Measurements from ENCODE around the gene SCAF11. TPM values are rescaled to one million over a fixed set of nuclear protein-coding genes. Genes with fewer than 3 reads are reported as not detected.

Gene SCAF11
- total and polyA plus RNA-seq, 10 of the 15 experiments (the other 5 are each of a cell fraction or from before 2014, with no cell fraction given): 42.0 to 153 (median 100) TPM

DNA sequence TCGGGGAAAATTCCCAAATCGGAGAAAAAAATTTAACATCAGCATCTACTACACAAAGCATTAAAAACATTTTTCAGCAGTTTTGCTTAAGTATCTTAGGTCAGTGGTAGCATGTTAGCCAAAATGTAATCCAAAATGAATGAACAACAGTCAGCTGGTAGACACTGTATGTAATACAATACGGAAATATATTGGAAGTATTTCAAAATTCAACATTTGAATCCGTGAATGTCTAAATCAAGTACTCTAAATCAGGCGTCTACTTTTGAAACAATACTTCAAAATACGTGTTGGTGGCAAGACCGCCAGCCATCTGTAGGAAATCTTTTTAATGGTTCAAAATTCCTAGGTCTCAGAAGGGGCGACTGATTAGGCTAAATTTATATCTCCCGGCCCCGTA, 1.1 kb downstream of the SCAF11 start:
- no peak for TF ChIP-seq FOS (IDR thresholded peaks at IDR 0.05; ENCODE audit: borderline replicate concordance, extremely low read depth, insufficient read length)
- TF ChIP-seq MXI1 (IDR thresholded peaks at IDR 0.05; ENCODE audit: low read depth, low read length): peak; percentile 64; the same call in 1 of the 2 replicates
- in situ Hi-C loops (cut with MboI) (loop anchor here (10.0 kb wide), 2 partner anchors 226 to 396 kb away; no protein-coding TSS in a partner anchor), intact Hi-C loops (cut with micrococcal nuclease; ENCODE audit: unreplicated experiment) (no loop called here)
- ChIA-PET RAD21 (ENCODE audit: unreplicated experiment) (interaction anchor here (1.0 to 4.6 kb wide), 7 partner anchors 83 to 446 kb away, joined by 3 to 22 read pairs (median 4); partner anchors contain the start of gene ARID2), POLR2A (interaction anchor here (0.7 to 0.9 kb wide), 2 partner anchors 73 to 259 kb away, joined by 3 to 4 read pairs; no protein-coding TSS in a partner anchor), SMC1A (ENCODE audit: uncharacterized antibody, unreplicated experiment) (interaction anchor here (1.0 to 3.3 kb wide), 4 partner anchors 12 to 401 kb away, joined by 4 to 18 read pairs (median 5); no protein-coding TSS in a partner anchor), CTCF (interaction anchor here (0.7 to 1.3 kb wide), 6 partner anchors 60 to 994 kb away, joined by 3 to 4 read pairs (median 3); no protein-coding TSS in a partner anchor)
- Histone ChIP-seq H2AFZ (ENCODE audit: control insufficient read depth, low read depth, low read length) (peak overlapping the region; percentile 68), H3K9ac (ENCODE audit: control insufficient read depth, insufficient read depth, low read length) (peak overlapping the region; percentile 96), H3K4me2 (ENCODE audit: control insufficient read depth, insufficient read depth) (peak overlapping the region; percentile 65), H4K20me1 (ENCODE audit: control insufficient read depth, insufficient read depth) (no peaks in the 10 kb centered on the region), H3K27ac (ENCODE audit: control insufficient read depth, insufficient read depth) (peak overlapping the region; percentile 99), H3K4me3 (peak overlapping the region; percentile 92), H3K4me1 (ENCODE audit: control insufficient read depth, insufficient read depth, low read length) (peaks cover 18% of the 10 kb centered on the region), H3K79me2 (ENCODE audit: control insufficient read depth, insufficient read depth, low read length) (peaks cover 66% of the 10 kb centered on the region), H3K36me3 (ENCODE audit: control insufficient read depth in 2 of 2, insufficient read depth in 2 of 2, low read length in 1 of 2) (peaks cover 0 to 8% of the 10 kb centered on the region in 2 experiments; a peak in 1 of 4 replicates), H3K9me3 (replicated peaks; ENCODE audit: control insufficient read depth, insufficient read depth, low read length) (peaks cover 4% of the 10 kb centered on the region), H3K27me3 (replicated peaks in 1 of 2; ENCODE audit: control insufficient read depth in 2 of 2, insufficient read depth in 2 of 2, low read length in 1 of 2) (no peaks in the 10 kb centered on the region)
- under 1% methylated on average over 10 of the region's 10 CpGs for WGBS (ENCODE audit: insufficient coverage, insufficient replicate concordance, low lambda C conversion rate, missing lambda C conversion rate)
- FAIRE-seq (no peak), DNase-seq (ENCODE audit: low read depth, low spot score) (no peak), ATAC-seq (no peak)
- BruUV-seq (replicated peaks): no TSS peak

DNA sequence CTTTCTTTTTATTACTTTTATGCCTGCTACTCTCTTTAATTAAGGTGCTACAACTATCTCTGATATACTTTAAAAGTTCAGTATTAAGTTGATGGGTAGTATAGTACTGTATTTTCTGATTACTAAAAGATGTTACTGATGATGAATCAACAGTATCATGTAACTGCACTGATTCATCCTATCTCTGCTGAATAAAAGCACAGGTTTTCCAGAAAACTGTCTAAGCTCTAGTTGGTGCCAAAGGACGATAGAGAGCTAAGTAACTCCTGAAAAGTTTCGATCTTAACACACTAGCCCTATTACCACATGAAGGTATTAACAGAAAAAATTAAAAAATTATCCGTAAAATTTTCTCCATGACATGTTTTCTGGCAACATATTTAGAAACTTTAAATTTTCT, 2.1 kb downstream of the SCAF11 start:
- POLR2A ChIA-PET: no interaction called here
- Histone ChIP-seq H3K4me2 (ENCODE audit: control insufficient read depth, insufficient read depth) (peak overlapping the region; percentile 81), H2AFZ (ENCODE audit: control insufficient read depth, low read depth, low read length) (no peak overlapping the region), H3K4me3 (peak overlapping the region; percentile 92), H3K9ac (ENCODE audit: control insufficient read depth, insufficient read depth, low read length) (peak overlapping the region; percentile 96), H4K20me1 (ENCODE audit: control insufficient read depth, insufficient read depth) (no peaks in the 10 kb centered on the region), H3K79me2 (ENCODE audit: control insufficient read depth, insufficient read depth, low read length) (peaks cover 76% of the 10 kb centered on the region), H3K27me3 (replicated peaks in 1 of 2; ENCODE audit: control insufficient read depth in 2 of 2, insufficient read depth in 2 of 2, low read length in 1 of 2) (no peaks in the 10 kb centered on the region), H3K36me3 (ENCODE audit: control insufficient read depth in 2 of 2, insufficient read depth in 2 of 2, low read length in 1 of 2) (peaks cover 0 to 8% of the 10 kb centered on the region in 2 experiments; a peak in 1 of 4 replicates), H3K4me1 (ENCODE audit: control insufficient read depth, insufficient read depth, low read length) (peaks cover 22% of the 10 kb centered on the region), H3K9me3 (replicated peaks; ENCODE audit: control insufficient read depth, insufficient read depth, low read length) (peaks cover 4% of the 10 kb centered on the region), H3K27ac (ENCODE audit: control insufficient read depth, insufficient read depth) (peak overlapping the region; percentile 99)
- FAIRE-seq (no peak), DNase-seq (ENCODE audit: low read depth, low spot score) (no peak), ATAC-seq (no peak)
- TF ChIP-seq, protein P1, sequence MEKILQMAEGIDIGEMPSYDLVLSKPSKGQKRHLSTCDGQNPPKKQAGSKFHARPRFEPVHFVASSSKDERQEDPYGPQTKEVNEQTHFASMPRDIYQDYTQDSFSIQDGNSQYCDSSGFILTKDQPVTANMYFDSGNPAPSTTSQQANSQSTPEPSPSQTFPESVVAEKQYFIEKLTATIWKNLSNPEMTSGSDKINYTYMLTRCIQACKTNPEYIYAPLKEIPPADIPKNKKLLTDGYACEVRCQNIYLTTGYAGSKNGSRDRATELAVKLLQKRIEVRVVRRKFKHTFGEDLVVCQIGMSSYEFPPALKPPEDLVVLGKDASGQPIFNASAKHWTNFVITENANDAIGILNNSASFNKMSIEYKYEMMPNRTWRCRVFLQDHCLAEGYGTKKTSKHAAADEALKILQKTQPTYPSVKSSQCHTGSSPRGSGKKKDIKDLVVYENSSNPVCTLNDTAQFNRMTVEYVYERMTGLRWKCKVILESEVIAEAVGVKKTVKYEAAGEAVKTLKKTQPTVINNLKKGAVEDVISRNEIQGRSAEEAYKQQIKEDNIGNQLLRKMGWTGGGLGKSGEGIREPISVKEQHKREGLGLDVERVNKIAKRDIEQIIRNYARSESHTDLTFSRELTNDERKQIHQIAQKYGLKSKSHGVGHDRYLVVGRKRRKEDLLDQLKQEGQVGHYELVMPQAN (conservative IDR thresholded peaks at IDR 0.05): no peak
- no peak for TF ChIP-seq POLR2A (IDR thresholded peaks at IDR 0.05; ENCODE audit: low read depth, low read length)
- no peak for TF ChIP-seq NFIC (IDR thresholded peaks at IDR 0.05; ENCODE audit: low read depth, low read length)
- no peak for TF ChIP-seq RAD51 (IDR thresholded peaks at IDR 0.05)
- TF ChIP-seq, protein P2, sequence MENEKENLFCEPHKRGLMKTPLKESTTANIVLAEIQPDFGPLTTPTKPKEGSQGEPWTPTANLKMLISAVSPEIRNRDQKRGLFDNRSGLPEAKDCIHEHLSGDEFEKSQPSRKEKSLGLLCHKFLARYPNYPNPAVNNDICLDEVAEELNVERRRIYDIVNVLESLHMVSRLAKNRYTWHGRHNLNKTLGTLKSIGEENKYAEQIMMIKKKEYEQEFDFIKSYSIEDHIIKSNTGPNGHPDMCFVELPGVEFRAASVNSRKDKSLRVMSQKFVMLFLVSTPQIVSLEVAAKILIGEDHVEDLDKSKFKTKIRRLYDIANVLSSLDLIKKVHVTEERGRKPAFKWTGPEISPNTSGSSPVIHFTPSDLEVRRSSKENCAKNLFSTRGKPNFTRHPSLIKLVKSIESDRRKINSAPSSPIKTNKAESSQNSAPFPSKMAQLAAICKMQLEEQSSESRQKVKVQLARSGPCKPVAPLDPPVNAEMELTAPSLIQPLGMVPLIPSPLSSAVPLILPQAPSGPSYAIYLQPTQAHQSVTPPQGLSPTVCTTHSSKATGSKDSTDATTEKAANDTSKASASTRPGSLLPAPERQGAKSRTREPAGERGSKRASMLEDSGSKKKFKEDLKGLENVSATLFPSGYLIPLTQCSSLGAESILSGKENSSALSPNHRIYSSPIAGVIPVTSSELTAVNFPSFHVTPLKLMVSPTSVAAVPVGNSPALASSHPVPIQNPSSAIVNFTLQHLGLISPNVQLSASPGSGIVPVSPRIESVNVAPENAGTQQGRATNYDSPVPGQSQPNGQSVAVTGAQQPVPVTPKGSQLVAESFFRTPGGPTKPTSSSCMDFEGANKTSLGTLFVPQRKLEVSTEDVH (IDR thresholded peaks at IDR 0.05; ENCODE audit: low read depth, partially characterized antibody): no peak
- TF ChIP-seq RBBP5 (conservative IDR thresholded peaks at IDR 0.05): no peak
- no peak for TF ChIP-seq MYB (IDR thresholded peaks at IDR 0.05; ENCODE audit: borderline replicate concordance, low read depth, low read length)
- no peak for TF ChIP-seq STAT3 (IDR thresholded peaks at IDR 0.05; ENCODE audit: low read depth, low read length)
- no peak for TF ChIP-seq TCF3 (IDR thresholded peaks at IDR 0.05; ENCODE audit: borderline replicate concordance, insufficient read depth, low read depth, low read length)
- no peak for TF ChIP-seq MYC (IDR thresholded peaks at IDR 0.05; ENCODE audit: insufficient read depth, insufficient read length, insufficient replicate concordance, low read length, severe bottlenecking)
- SMC1A ChIA-PET (ENCODE audit: uncharacterized antibody, unreplicated experiment): interaction anchor here (0.7 to 1.6 kb wide), 3 partner anchors 226 to 402 kb away, joined by 4 to 6 read pairs (median 4); no protein-coding TSS in a partner anchor
- in situ Hi-C loops (cut with MboI) (loop anchor here (10.0 kb wide), 2 partner anchors 227 to 397 kb away; no protein-coding TSS in a partner anchor), intact Hi-C loops (cut with micrococcal nuclease; ENCODE audit: unreplicated experiment) (no loop called here)
- RAD21 ChIA-PET (ENCODE audit: unreplicated experiment): interaction anchor here (1.0 to 4.6 kb wide), 3 partner anchors 262 to 444 kb away, joined by 3 to 22 read pairs (median 3); no protein-coding TSS in a partner anchor
- CTCF ChIA-PET: interaction anchor here (0.9 to 1.3 kb wide), 3 partner anchors 60 to 995 kb away, joined by 3 to 6 read pairs (median 3); no protein-coding TSS in a partner anchor
- BruUV-seq (replicated peaks): no TSS peak
- WGBS (ENCODE audit: insufficient coverage, insufficient replicate concordance, low lambda C conversion rate, missing lambda C conversion rate): 3% methylated on average over 3 of the region's 3 CpGs
